IMR-90 (cell line): Measurements from ENCODE around the gene GFY.

Source experiments
- CEBPB ChIP-seq: IDR thresholded peaks from 2 replicates; pipeline ENCODE4 v1.6.1; 2012; ENCODE audit warnings: low read depth, low read length, improper control_type of control experiment
- CTCF ChIP-seq: conservative IDR thresholded peaks from 2 replicates; pipeline ENCODE4 v1.5.1; 2012; ENCODE audit warnings: mild to moderate bottlenecking, low read depth, low read length, improper control_type of control experiment
- POLR2A ChIP-seq: IDR thresholded peaks from 2 replicates; pipeline ENCODE4 v1.6.1; 2012; ENCODE audit warnings: mild to moderate bottlenecking, low read depth, low read length
- RAD21 ChIP-seq: IDR thresholded peaks from 2 replicates; pipeline ENCODE4 v1.6.1; 2012; ENCODE audit warnings: low read length, improper control_type of control experiment
- RFX5 ChIP-seq: IDR thresholded peaks from 2 replicates; pipeline ENCODE4 v1.8.0; 2012; ENCODE audit warnings: low read depth, mild to moderate bottlenecking, low read length, moderate library complexity
- USF2 ChIP-seq: fragments of 150-350 bp; IDR thresholded peaks from 2 replicates; pipeline ENCODE4 v1.6.1; 2017; ENCODE audit warnings: mild to moderate bottlenecking, antibody characterized with exemption, low read length, low read depth

DNA sequence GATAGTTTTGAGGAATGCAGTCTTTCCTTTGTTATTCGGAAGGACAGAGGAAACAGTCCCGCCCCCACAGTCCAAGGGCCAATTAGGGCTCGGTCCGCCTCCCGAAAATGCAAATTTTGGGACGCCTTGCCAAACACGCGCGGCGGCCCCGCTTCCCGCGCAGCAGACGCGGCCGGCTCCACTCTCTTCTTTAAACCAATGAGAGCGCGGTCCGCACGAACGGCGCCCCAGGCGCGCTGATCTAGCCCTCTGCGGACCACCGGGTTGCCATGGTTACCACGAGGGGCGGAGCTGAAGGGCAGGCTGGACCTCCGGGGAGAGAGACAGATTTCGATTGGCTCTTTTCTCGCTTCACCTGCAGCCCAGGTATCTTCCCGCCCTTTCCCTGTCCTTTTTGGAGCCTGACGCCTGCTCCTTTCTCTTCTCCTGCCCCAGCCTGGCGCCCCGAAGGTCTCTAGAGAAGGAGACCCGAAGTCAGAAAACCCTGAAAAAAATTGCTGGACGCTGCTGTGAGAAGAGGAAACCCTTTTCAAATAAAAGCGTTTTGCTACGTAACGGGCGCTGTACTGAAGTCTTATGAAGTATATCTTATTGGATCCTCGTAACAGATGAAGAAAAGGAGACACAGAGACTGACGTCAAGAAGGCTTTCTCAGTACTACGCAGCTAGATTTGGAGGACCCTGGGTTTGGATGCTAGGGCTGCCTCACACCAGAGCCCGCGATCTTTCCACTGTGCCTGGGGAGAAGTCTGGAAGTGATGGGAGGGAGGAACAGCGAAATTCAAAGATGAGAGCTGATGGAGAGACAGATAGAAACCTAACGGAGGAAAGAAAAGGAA lies 3.9 kb upstream of the GFY start:
- TF ChIP-seq CTCF (no peak), RFX5 (no peak), POLR2A (no peak), USF2 (no peak), CEBPB (no peak), RAD21 (no peak)
